Left ventricle myocardium inferior (tissue), 1 donor: Measurements from ENCODE around the gene AGO4. TPM values are rescaled to one million over a fixed set of nuclear protein-coding genes. Genes with fewer than 3 reads are reported as not detected.
"Not testable (repeated sequence)": the region's sequence is repeated elsewhere in the genome, so short reads cannot be mapped to it uniquely, and the experiment has no call there.

Source experiments
- DNase-seq: peaks from one replicate; pipeline ENCODE4 v3.0.0-alpha.2; 2020
- H3K27ac ChIP-seq: fragments of 200-600 bp; replicated peaks from 2 replicates; pipeline ENCODE4 v1.8.0; 2021
- H3K27me3 ChIP-seq: fragments of 200-600 bp; 2 replicates; pipeline ENCODE4 v1.8.0; 2021; ENCODE audit warnings: low read depth
- H3K36me3 ChIP-seq: fragments of 200-600 bp; 2 replicates; pipeline ENCODE4 v1.8.0; 2021
- H3K4me1 ChIP-seq: fragments of 200-600 bp; 2 replicates; pipeline ENCODE4 v1.8.0; 2021
- H3K4me3 ChIP-seq: fragments of 200-600 bp; 2 replicates; pipeline ENCODE4 v1.8.0; 2021; ENCODE audit warnings: mild to moderate bottlenecking, moderate library complexity
- H3K9me3 ChIP-seq: fragments of 200-600 bp; replicated peaks from 2 replicates; pipeline ENCODE4 v1.8.0; 2021
- CTCF ChIP-seq: fragments of 200-600 bp; IDR thresholded peaks from 2 replicates; pipeline ENCODE4 v1.8.0; 2021; ENCODE audit warnings: antibody characterized with exemption, mild to moderate bottlenecking, borderline replicate concordance
- intact Hi-C: fragments of 100-400 bp; cut with micrococcal nuclease; formaldehyde crosslinking; loops from one replicate; pipeline ENCODE4 v1.11.0; 2022
- total RNA-seq: library from RNA; stranded (reverse); fragmentation: NEBNext Ultra II Directional; extraction: Animal tissue kit (Norgen Biotek cat#: 25700); gene quantifications from one replicate; pipeline ENCODE4 v1.2.1, GENCODE V29; 2021
- donor health status: DM: no; HTN: yes; CAD: no; lungs with severe emphysema.

AGO4 gene
- total RNA-seq, 1 donor from 2014 or later, result 14.6 TPM

GRCh38 chr1:35769188-35769758, 38.5 kb upstream of the AGO4 start:
- intact Hi-C loops, result no loop called here
- peak; percentile 87 for DNase-seq
- H3K36me3 ChIP-seq, result no peaks in the 10 kb centered on the region
- H3K4me3 ChIP-seq, result peak overlapping the region; percentile 78
- H3K9me3 ChIP-seq, result no peaks in the 10 kb centered on the region
- H3K27ac ChIP-seq, result peak overlapping the region; percentile 84
- H3K27me3 ChIP-seq, result no peaks in the 10 kb centered on the region
- TF ChIP-seq CTCF, result peak; percentile 45
- H3K4me1 ChIP-seq, result peaks cover 19% of the 10 kb centered on the region

GRCh38 chr1:35773711-35774110, 34.1 kb upstream of the AGO4 start:
- TF ChIP-seq CTCF, result no peak
- H3K9me3 ChIP-seq, result no peaks in the 10 kb centered on the region
- intact Hi-C loops, result no loop called here
- no peaks in the 10 kb centered on the region for H3K36me3 ChIP-seq
- DNase-seq, result no peak
- no peaks in the 10 kb centered on the region for H3K27me3 ChIP-seq
- H3K4me1 ChIP-seq, result peaks cover 16% of the 10 kb centered on the region
- no peak overlapping the region for H3K27ac ChIP-seq
- no peak overlapping the region for H3K4me3 ChIP-seq

- H3K27ac ChIP-seq, H3K27me3 ChIP-seq, H3K4me3 ChIP-seq, H3K4me1 ChIP-seq, H3K9me3 ChIP-seq, H3K36me3 ChIP-seq, DNase-seq, intact Hi-C loops: not testable (repeated sequence)
Observed at GRCh38 chr1:35776172-35776571, 31.6 kb upstream of the AGO4 start.

- no peaks in the 10 kb centered on the region for H3K9me3 ChIP-seq
- no peak for TF ChIP-seq CTCF
- H3K4me3 ChIP-seq, result no peak overlapping the region
- no peak overlapping the region for H3K27ac ChIP-seq
- no peaks in the 10 kb centered on the region for H3K36me3 ChIP-seq
- intact Hi-C loops, result no loop called here
- H3K4me1 ChIP-seq, result no peaks in the 10 kb centered on the region
- no peak for DNase-seq
- H3K27me3 ChIP-seq, result no peaks in the 10 kb centered on the region
Observed at GRCh38 chr1:35777109-35777508, 30.7 kb upstream of the AGO4 start.

GRCh38 chr1:35783055-35783583, 24.7 kb upstream of the AGO4 start:
- intact Hi-C loops, result no loop called here
- no peaks in the 10 kb centered on the region for H3K4me1 ChIP-seq
- TF ChIP-seq CTCF, result no peak
- H3K4me3 ChIP-seq, result no peak overlapping the region
- no peaks in the 10 kb centered on the region for H3K36me3 ChIP-seq
- DNase-seq, result no peak
- H3K9me3 ChIP-seq, result no peaks in the 10 kb centered on the region
- H3K27ac ChIP-seq, result no peak overlapping the region
- H3K27me3 ChIP-seq, result no peaks in the 10 kb centered on the region

- H3K4me3 ChIP-seq, H3K36me3 ChIP-seq, H3K27ac ChIP-seq, H3K27me3 ChIP-seq, H3K4me1 ChIP-seq, DNase-seq, intact Hi-C loops, H3K9me3 ChIP-seq: not testable (repeated sequence)
Observed at GRCh38 chr1:35784364-35784763, 23.5 kb upstream of the AGO4 start.

GRCh38 chr1:35788139-35788538, 19.7 kb upstream of the AGO4 start:
- Histone ChIP-seq H3K27me3 (no peaks in the 10 kb centered on the region), H3K27ac (no peak overlapping the region), H3K4me1 (no peaks in the 10 kb centered on the region), H3K4me3 (no peak overlapping the region), H3K9me3 (no peaks in the 10 kb centered on the region), H3K36me3 (no peaks in the 10 kb centered on the region)
- no peak for DNase-seq
- no peak for TF ChIP-seq CTCF
- intact Hi-C loops, result no loop called here
